Measurements from ENCODE around the gene EYS. TPM values are rescaled to one million over a fixed set of nuclear protein-coding genes. Genes with fewer than 3 reads are reported as not detected.
"Not testable (repeated sequence)": the region's sequence is repeated elsewhere in the genome, so short reads cannot be mapped to it uniquely, and the experiment has no call there.

The EYS gene
- total RNA-seq, 1 donor from 2014 or later: not detected

DNA sequence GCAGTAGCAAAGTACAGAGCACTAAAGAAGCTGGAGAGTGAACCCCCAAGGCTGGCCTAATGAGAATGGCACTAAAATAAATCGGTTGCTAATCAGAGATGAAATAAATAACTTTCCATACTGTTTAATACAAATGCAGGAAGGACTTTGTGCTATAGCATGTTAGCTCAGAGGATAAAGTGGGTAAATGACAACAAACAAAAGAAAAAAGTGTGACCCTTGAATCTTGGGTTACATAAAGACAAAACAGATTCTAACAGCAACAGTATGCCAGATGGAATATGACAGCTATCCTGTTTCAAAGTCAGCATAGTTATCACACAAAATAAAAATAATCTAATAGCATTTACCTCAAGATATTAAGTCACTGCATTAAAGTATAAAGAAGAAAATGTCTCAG lies 1448.7 kb downstream of the EYS start:
- Mint-ChIP-seq H3K36me3 (ENCODE audit: low read depth) (no peaks in the 10 kb centered on the region), H3K9me3 (no peaks in the 10 kb centered on the region), H3K27ac (no peak overlapping the region), H3K4me1 (no peaks in the 10 kb centered on the region), H3K27me3 (no peaks in the 10 kb centered on the region), H3K4me3 (no peak overlapping the region)
- DNase-seq: no peak
- intact Hi-C loops (cut with micrococcal nuclease): no loop called here

DNA sequence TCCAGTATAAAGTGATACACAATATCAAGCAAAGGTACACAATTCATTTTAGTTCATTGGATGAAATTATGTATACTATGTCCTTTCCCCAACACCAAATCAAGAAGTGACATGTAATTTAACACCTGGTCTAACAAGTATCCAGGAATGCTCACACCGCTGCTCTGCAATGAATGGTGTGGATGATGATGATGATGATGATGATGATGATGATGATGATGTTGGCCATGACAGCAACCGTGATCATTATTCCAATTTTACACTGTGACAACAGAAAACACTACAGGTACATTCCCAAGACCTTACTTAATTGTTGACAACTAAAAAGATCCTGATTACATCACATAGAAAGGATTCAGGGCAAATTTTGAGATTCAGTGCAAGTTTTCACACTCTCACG lies 1449.4 kb downstream of the EYS start:
- no peaks in the 10 kb centered on the region for H3K36me3 Mint-ChIP-seq (ENCODE audit: low read depth)
- no peak overlapping the region for H3K27ac Mint-ChIP-seq
- H3K4me1 Mint-ChIP-seq: no peaks in the 10 kb centered on the region
- H3K27me3 Mint-ChIP-seq: no peaks in the 10 kb centered on the region
- no peaks in the 10 kb centered on the region for H3K9me3 Mint-ChIP-seq
- no peak overlapping the region for H3K4me3 Mint-ChIP-seq
- no peak for DNase-seq
- intact Hi-C loops (cut with micrococcal nuclease): no loop called here

DNA sequence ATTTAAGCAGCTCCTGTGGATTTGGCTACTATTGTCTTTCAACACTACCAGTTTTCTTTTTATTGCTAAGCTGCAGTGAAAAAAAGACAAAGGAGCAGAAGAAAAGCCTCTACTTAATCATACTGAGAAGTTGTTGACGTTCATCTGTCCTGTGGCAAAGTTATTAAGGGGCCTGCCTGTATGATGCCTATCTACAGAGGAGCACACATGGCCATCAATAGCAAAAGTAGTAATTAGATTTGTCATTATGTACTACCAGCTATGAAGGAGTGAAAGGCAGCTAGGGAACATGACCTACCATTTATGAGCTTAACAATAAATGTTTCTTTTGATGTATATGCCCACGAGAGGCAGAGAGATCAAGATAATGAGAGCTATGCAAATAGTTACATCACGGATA lies 1450.5 kb downstream of the EYS start:
- no peak overlapping the region for H3K27ac Mint-ChIP-seq
- H3K36me3 Mint-ChIP-seq (ENCODE audit: low read depth): no peaks in the 10 kb centered on the region
- DNase-seq: no peak
- H3K4me1 Mint-ChIP-seq: no peaks in the 10 kb centered on the region
- intact Hi-C loops (cut with micrococcal nuclease): no loop called here
- no peak overlapping the region for H3K4me3 Mint-ChIP-seq
- no peaks in the 10 kb centered on the region for H3K27me3 Mint-ChIP-seq
- H3K9me3 Mint-ChIP-seq: no peaks in the 10 kb centered on the region

DNA sequence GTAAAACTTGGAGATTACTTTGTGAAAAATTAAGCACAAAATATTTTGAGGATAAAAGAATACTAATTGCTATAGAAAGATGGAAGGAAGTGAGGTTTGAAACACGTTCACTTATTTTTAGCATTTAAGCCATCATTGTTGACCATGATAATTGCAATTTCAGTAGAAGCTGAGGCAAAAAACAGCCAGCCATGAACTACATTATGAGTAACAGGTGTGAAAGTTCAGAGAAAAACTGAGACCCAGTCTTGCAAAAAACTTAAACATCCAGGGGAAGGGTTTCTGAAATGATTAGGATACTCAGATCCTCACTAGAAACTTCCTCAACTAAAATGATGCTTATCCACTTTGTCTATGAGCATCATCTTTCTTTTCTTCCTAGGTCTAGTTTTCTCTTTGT lies 1452.0 kb downstream of the EYS start:
- H3K36me3 Mint-ChIP-seq (ENCODE audit: low read depth): no peaks in the 10 kb centered on the region
- H3K4me1 Mint-ChIP-seq: no peaks in the 10 kb centered on the region
- no peak overlapping the region for H3K4me3 Mint-ChIP-seq
- intact Hi-C loops (cut with micrococcal nuclease): no loop called here
- no peaks in the 10 kb centered on the region for H3K9me3 Mint-ChIP-seq
- no peaks in the 10 kb centered on the region for H3K27me3 Mint-ChIP-seq
- DNase-seq: no peak
- H3K27ac Mint-ChIP-seq: no peak overlapping the region

DNA sequence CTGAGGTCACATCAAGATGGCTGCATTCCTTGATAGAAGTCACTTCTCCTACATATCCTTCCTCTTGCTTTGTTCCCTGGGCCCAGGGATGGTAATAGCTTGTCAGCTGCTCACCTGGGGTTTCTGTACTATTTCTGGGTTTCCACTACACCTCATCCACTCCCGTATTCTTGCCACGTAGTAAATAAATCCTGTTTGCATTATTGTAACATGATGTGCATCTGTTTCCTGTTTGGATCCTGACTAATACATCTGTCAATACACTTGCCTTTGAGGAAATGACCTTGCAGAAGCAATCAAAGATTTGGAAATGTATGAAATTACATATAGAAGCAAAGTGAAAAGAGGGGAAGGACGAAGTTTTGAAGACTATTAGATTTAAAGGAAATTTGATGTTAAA lies 1452.5 kb downstream of the EYS start:
- Mint-ChIP-seq H3K36me3 (ENCODE audit: low read depth) (no peaks in the 10 kb centered on the region), H3K4me1 (no peaks in the 10 kb centered on the region), H3K27ac (no peak overlapping the region), H3K27me3 (no peaks in the 10 kb centered on the region), H3K9me3 (no peaks in the 10 kb centered on the region), H3K4me3 (no peak overlapping the region)
- intact Hi-C loops (cut with micrococcal nuclease): no loop called here
- no peak for DNase-seq

DNA sequence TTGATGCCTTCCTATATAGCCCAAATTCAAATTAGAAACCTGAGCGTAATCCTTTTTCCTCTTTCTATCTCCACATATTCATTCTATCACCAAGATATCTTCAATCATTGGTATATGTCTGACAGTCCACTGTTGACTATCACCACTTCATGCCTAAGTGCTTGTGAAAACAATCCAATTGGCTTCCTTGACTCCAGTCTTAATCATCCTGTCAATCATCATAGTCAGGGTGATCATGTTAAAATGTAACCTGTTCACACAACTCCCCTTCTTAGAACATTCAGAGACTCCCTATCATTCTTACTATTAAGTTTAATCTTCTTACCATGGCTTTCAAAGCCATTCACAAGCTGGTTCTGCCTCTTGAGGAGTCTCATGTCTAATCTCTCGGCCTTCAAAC lies 1454.8 kb downstream of the EYS start:
- H3K4me1 Mint-ChIP-seq: no peaks in the 10 kb centered on the region
- DNase-seq: no peak
- H3K4me3 Mint-ChIP-seq: no peak overlapping the region
- no peak overlapping the region for H3K27ac Mint-ChIP-seq
- intact Hi-C loops (cut with micrococcal nuclease): no loop called here
- no peaks in the 10 kb centered on the region for H3K9me3 Mint-ChIP-seq
- no peaks in the 10 kb centered on the region for H3K36me3 Mint-ChIP-seq (ENCODE audit: low read depth)
- H3K27me3 Mint-ChIP-seq: no peaks in the 10 kb centered on the region

DNA sequence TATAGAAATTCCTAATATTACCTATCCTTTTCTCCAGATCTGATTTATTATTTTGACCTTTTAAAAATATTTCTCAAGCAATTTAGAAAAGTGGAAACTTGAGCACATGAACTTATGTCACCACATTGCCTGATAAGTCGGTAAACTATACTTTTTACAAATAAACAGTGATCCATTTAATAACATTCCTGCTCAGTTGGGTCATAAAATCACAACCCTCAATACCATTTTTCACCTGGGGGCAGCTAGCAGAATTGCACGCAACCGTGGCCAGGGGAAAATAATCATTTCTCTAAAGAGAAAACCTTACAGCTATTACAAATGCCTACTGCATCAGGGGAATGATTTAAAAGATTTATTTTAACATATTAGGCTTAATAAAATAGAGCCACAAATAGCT lies 1456.9 kb downstream of the EYS start:
- H3K4me3 Mint-ChIP-seq: no peak overlapping the region
- H3K36me3 Mint-ChIP-seq (ENCODE audit: low read depth): no peaks in the 10 kb centered on the region
- no peaks in the 10 kb centered on the region for H3K4me1 Mint-ChIP-seq
- H3K9me3 Mint-ChIP-seq: no peaks in the 10 kb centered on the region
- intact Hi-C loops (cut with micrococcal nuclease): no loop called here
- no peaks in the 10 kb centered on the region for H3K27me3 Mint-ChIP-seq
- DNase-seq: no peak
- H3K27ac Mint-ChIP-seq: no peak overlapping the region

DNA sequence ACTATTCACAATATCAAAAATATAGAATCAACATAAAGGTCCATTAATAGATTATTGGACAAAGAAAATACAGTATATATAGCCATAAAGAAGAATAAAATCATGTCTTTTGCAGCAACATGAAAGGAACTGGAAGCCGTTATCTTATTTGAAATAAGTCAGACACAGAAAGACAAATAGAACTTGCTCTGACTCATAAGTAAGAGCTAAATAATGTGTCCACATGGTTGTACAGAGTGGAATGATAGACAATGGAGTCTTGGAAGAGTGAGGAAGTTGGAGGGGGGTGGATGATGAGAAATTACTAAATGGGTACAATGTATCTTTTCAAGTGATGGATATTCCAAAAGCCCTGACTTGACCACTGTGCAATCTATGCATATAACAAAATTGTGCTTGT lies 1457.9 kb downstream of the EYS start:
- no peaks in the 10 kb centered on the region for H3K36me3 Mint-ChIP-seq (ENCODE audit: low read depth)
- H3K27me3 Mint-ChIP-seq: no peaks in the 10 kb centered on the region
- H3K27ac Mint-ChIP-seq: no peak overlapping the region
- no peaks in the 10 kb centered on the region for H3K4me1 Mint-ChIP-seq
- no peaks in the 10 kb centered on the region for H3K9me3 Mint-ChIP-seq
- intact Hi-C loops (cut with micrococcal nuclease): no loop called here
- no peak for DNase-seq
- no peak overlapping the region for H3K4me3 Mint-ChIP-seq

DNA sequence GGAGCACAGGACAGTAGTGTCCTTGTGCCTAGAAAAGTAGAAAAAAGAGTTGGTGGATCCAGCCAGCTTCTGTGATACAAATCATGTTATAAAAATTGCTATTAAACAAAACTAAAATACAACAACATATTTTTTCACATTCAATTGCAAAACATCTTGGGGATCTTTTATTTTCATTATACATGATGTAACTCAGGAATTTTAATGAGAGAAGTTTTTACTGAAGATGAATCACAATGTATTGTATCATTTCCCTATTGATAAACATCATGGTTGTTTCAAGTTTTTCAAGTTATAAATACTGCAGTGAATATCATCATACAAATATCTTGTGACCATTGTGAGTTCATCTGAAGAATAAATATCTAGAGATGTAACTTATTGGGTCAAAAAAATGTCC lies 1463.4 kb downstream of the EYS start:
- no peak overlapping the region for H3K27ac Mint-ChIP-seq
- H3K9me3 Mint-ChIP-seq: no peaks in the 10 kb centered on the region
- no peaks in the 10 kb centered on the region for H3K36me3 Mint-ChIP-seq (ENCODE audit: low read depth)
- no peaks in the 10 kb centered on the region for H3K27me3 Mint-ChIP-seq
- no peaks in the 10 kb centered on the region for H3K4me1 Mint-ChIP-seq
- intact Hi-C loops (cut with micrococcal nuclease): no loop called here
- DNase-seq: no peak
- no peak overlapping the region for H3K4me3 Mint-ChIP-seq

DNA sequence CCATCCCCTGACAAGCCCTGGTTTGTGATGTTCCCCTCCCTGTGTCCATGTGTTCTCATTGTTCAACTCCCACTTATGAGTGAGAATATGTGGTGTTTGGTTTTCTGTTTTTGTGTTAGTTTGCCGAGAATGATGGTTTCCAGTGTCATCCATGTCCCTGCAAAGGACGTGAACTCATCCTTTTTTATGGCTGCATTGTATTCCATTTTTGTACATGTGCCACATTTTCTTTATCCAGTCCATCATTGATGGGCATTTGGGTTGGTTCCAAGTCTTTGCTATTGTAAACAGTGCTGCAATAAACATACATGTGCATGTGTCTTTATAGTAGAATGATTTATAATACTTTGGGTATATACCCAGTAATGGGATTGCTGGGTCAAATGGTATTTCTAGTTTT lies 1468.1 kb downstream of the EYS start:
- H3K4me1 Mint-ChIP-seq; intact Hi-C loops (cut with micrococcal nuclease); H3K27ac Mint-ChIP-seq; H3K36me3 Mint-ChIP-seq (ENCODE audit: low read depth); DNase-seq; H3K4me3 Mint-ChIP-seq; H3K9me3 Mint-ChIP-seq; H3K27me3 Mint-ChIP-seq: not testable (repeated sequence)

DNA sequence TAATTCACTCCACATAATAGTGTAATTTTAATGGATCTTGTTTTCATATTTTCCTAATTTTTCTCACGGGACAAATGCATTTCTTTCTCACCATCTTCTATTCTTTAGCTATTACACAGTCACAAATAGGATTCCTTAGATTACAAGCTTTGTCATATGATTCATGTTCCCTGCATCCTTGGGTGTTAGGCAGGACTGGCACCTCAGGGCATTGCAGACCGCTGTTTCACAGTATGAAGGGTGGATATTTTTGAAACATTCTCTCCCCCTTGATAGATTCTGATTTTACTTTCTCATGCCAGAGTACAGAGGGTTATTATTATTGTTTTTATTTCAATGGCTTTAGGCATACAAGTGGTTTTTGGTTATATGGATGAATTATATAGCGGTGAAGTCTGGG lies 1469.0 kb downstream of the EYS start:
- H3K9me3 Mint-ChIP-seq: no peaks in the 10 kb centered on the region
- H3K4me1 Mint-ChIP-seq: no peaks in the 10 kb centered on the region
- no peak overlapping the region for H3K4me3 Mint-ChIP-seq
- intact Hi-C loops (cut with micrococcal nuclease): no loop called here
- DNase-seq: no peak
- no peak overlapping the region for H3K27ac Mint-ChIP-seq
- no peaks in the 10 kb centered on the region for H3K27me3 Mint-ChIP-seq
- H3K36me3 Mint-ChIP-seq (ENCODE audit: low read depth): no peaks in the 10 kb centered on the region

DNA sequence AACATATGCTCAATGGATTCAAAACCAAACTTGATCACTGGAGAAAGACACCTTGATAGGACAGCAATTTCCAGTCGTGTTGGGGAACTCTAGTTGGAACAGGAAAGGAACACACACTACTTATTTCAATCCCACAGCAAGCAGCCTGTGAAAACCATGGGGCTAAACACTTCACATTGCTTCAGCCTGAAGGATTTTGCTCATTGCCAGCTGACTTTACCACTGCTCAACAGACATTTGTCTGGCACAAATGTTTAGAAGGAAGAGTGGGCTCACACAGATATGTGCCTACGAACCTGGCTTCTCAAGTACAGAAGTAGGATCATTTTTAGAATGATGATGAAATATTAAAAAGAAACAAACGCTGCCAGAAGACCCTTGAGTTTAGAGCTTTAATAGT lies 1473.3 kb downstream of the EYS start:
- no peaks in the 10 kb centered on the region for H3K27me3 Mint-ChIP-seq
- H3K4me1 Mint-ChIP-seq: no peaks in the 10 kb centered on the region
- DNase-seq: no peak
- no peaks in the 10 kb centered on the region for H3K36me3 Mint-ChIP-seq (ENCODE audit: low read depth)
- no peaks in the 10 kb centered on the region for H3K9me3 Mint-ChIP-seq
- H3K4me3 Mint-ChIP-seq: no peak overlapping the region
- no peak overlapping the region for H3K27ac Mint-ChIP-seq
- intact Hi-C loops (cut with micrococcal nuclease): no loop called here

DNA sequence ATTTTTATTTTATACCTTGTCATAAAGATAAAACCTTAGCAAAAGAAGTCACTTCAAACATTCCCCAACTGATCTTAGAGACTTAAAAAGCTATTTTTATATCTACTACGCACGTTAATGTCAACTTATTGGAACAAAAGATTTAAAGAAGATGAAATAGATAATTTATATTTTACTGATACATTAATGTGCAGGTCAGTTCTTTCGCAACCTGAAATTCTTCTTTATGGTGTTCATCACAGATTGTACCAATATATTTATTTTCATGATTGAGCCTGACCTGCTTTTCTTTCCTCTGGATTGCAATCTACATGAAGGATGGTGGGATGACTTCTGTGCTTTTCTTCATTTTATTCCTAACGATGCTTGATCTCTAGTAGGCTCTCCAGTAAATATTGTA lies 1475.1 kb downstream of the EYS start:
- Mint-ChIP-seq H3K27ac (no peak overlapping the region), H3K27me3 (no peaks in the 10 kb centered on the region), H3K4me3 (no peak overlapping the region), H3K4me1 (no peaks in the 10 kb centered on the region), H3K36me3 (ENCODE audit: low read depth) (no peaks in the 10 kb centered on the region), H3K9me3 (no peaks in the 10 kb centered on the region)
- DNase-seq: no peak
- intact Hi-C loops (cut with micrococcal nuclease): no loop called here

DNA sequence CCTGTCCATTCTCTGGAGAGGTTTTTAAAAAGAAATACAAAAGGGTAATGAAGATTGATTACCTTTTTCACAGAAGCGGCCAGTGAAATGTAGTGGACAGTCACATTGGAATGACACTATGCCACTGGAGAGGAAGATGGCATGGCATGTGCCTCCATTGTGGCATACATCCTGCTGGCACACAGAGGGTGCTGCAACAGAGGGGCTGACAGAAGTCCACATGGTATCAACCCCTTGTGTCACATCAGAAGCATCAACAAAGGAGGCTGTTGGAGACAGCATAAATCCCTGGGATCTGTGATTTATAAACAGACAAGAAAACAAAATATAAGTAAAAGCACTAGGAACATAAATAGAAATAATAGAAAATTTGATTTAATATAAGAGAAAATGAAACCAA lies 1476.5 kb downstream of the EYS start:
- Mint-ChIP-seq H3K36me3 (ENCODE audit: low read depth) (no peaks in the 10 kb centered on the region), H3K4me1 (no peaks in the 10 kb centered on the region), H3K4me3 (no peak overlapping the region), H3K27ac (no peak overlapping the region), H3K27me3 (no peaks in the 10 kb centered on the region), H3K9me3 (no peaks in the 10 kb centered on the region)
- intact Hi-C loops (cut with micrococcal nuclease): no loop called here
- no peak for DNase-seq

DNA sequence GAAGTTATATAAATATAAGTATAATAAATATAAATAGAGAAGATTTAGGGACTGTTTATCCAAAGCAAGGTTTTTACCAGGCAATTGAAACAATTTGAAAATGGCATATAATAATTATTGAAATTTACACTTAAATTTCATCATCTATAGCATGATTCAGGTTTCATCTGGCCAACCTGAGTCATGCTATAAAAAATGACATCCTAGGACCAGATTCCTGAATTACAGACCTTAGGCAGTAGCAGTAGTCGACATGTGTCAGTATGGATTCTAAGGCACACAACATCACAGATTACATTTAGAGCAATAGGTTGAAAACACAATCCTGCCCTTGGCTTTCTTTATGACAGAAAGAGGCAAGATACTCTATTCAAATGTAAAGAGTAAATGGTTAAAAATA lies 1479.2 kb downstream of the EYS start:
- intact Hi-C loops (cut with micrococcal nuclease): no loop called here

DNA sequence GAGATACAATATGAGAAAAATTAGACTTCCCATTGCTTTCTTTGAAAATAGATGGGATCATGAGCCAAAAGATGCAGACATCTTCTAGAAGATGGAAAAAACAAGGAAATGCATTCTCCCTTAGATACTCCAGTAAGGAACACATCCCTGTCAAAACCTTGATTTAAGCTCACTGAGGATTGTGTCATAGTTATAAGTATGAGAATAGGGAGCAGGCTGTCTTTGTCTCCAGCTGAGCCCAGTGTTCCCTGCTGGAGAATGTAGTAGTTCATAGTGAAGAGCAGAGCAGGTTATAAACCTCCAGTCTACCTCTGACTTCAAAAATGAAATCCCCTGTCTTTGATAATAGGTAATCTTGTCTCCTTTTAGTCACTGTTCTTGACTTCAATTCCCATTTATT lies 1481.5 kb downstream of the EYS start:
- no peak for DNase-seq
- no peaks in the 10 kb centered on the region for H3K9me3 Mint-ChIP-seq
- no peak overlapping the region for H3K27ac Mint-ChIP-seq
- no peaks in the 10 kb centered on the region for H3K36me3 Mint-ChIP-seq (ENCODE audit: low read depth)
- intact Hi-C loops (cut with micrococcal nuclease): no loop called here
- H3K27me3 Mint-ChIP-seq: no peaks in the 10 kb centered on the region
- no peak overlapping the region for H3K4me3 Mint-ChIP-seq
- no peaks in the 10 kb centered on the region for H3K4me1 Mint-ChIP-seq

More for the DNA sequence above, 1479.2 kb downstream of the EYS start:
- Mint-ChIP-seq H3K27ac (no peak overlapping the region), H3K4me1 (no peaks in the 10 kb centered on the region), H3K27me3 (no peaks in the 10 kb centered on the region), H3K36me3 (ENCODE audit: low read depth) (no peaks in the 10 kb centered on the region), H3K4me3 (no peak overlapping the region), H3K9me3 (no peaks in the 10 kb centered on the region)
- no peak for DNase-seq
